Esophagus squamous epithelium (tissue), 5 donors: ENCODE data around the gene S100PBP. TPM values are rescaled to one million over a fixed set of nuclear protein-coding genes. Genes with fewer than 3 reads are reported as not detected.
A peak's percentile ranks its signal among the peaks of the same experiment; 100 is the strongest.

Experiments
- DNase-seq: peaks from one replicate; lab custom pipeline; 2025; lab: John Stamatoyannopoulos, UW
- H3K27ac ChIP-seq, 4 donors: fragments of 200-600 bp; sonication (generic); one replicate each; pipeline ENCODE4 v1.5.1; 2016 to 2019; ENCODE audit warnings: mild to moderate bottlenecking in 1 of 4
- H3K27me3 ChIP-seq, 4 donors: fragments of 200-600 bp; sonication (generic); 1 replicate in 3 of 4; 2 replicates in 1 of 4; pipeline versions ENCODE4 v1.5.1 to v1.6.0; 2017 to 2021; ENCODE audit warnings: antibody characterized with exemption in 1 of 4
- H3K36me3 ChIP-seq, 3 donors: fragments of 200-600 bp; sonication (generic); one replicate each; pipeline ENCODE4 v1.5.1; 2016 to 2019
- H3K4me1 ChIP-seq, 3 donors: fragments of 200-600 bp; sonication (generic); one replicate each; pipeline ENCODE4 v1.5.1; 2017 to 2019
- H3K4me3 ChIP-seq, 4 donors: fragments of 200-600 bp; sonication (generic); 1 replicate in 3 of 4; 2 replicates in 1 of 4; pipeline ENCODE4 v1.5.1; 2016 to 2019; ENCODE audit warnings: mild to moderate bottlenecking in 2 of 4, moderate library complexity in 1 of 4
- H3K9me3 ChIP-seq, 3 donors: fragments of 200-600 bp; sonication (generic); one replicate each; pipeline ENCODE4 v1.5.1; 2016 to 2019
- CTCF ChIP-seq, 6 experiments: fragments of 450-650 bp in 4 of 6; fragments of 200-600 bp in 2 of 6; sonication (generic) in 2 of 6; IDR thresholded peaks; one replicate each; pipeline ENCODE4 v1.5.1; 2016 to 2019; ENCODE audit warnings: antibody characterized with exemption in 6 of 6, mild to moderate bottlenecking in 4 of 6, moderate library complexity in 4 of 6
- POLR2A ChIP-seq, 4 donors: fragments of 450-650 bp; IDR thresholded peaks; one replicate each; pipeline ENCODE4 v1.6.1; 2017; ENCODE audit warnings: antibody characterized with exemption in 4 of 4, mild to moderate bottlenecking in 4 of 4, moderate library complexity in 3 of 4
- WGBS, 2 donors: methylation state at CpG; one replicate each; pipeline ENCODE4 v1.1.5; 2018; 5-methylcytosine and 5-hydroxymethylcytosine counted together
- intact Hi-C: fragments of 100-400 bp; cut with DNase I; formaldehyde crosslinking; loops from one replicate; pipeline ENCODE4 v1.15.0; 2022
- total RNA-seq, 4 donors: library from RNA; depleted of rRNA; stranded (reverse); fragments of >200 nt; gene quantifications; one replicate each; pipeline ENCODE4 v1.1.0, GENCODE V29; 2016
- donor health status: DM: yes; HTN: yes; CAD: no.

The S100PBP gene
- total RNA-seq, 4 donors from 2014 or later: 6.5 to 20.0 (median 11.9) TPM

- DNase-seq: no peak
- H3K27me3 ChIP-seq: no peaks in the 10 kb centered on the region
- 76 to 81% methylated on average over 6 to 11 of the region's 18 CpGs for WGBS, 2 donors
- H3K27ac ChIP-seq: peak overlapping the region in 2 of 4 donors; percentile 9 to 96
- intact Hi-C loops: loop anchor here (5.0 kb wide), 1 partner anchor 59 kb away; no protein-coding TSS in a partner anchor
- H3K9me3 ChIP-seq: no peaks in the 10 kb centered on the region
- TF ChIP-seq POLR2A (IDR thresholded peaks at IDR 0.05) (no peak), CTCF (IDR thresholded peaks at IDR 0.05) (no peak)
- H3K36me3 ChIP-seq: peaks cover 13 to 83% (median 28%) of the 10 kb centered on the region in 3 donors
- peaks cover 25 to 96% (median 55%) of the 10 kb centered on the region in 3 donors for H3K4me1 ChIP-seq
- no peak overlapping the region for H3K4me3 ChIP-seq
Measured at GRCh38 chr1:32770741-32771548, 46.5 kb upstream of the S100PBP start.

GRCh38 chr1:32771561-32772280 lies 45.7 kb upstream of the S100PBP start:
- H3K9me3 ChIP-seq: no peaks in the 10 kb centered on the region
- no peak overlapping the region for H3K4me3 ChIP-seq
- no peak for TF ChIP-seq CTCF (IDR thresholded peaks at IDR 0.05)
- H3K27ac ChIP-seq: peak overlapping the region in 2 of 4 donors; percentile 36 to 96
- intact Hi-C loops: loop anchor here (5.0 kb wide), 1 partner anchor 59 kb away; no protein-coding TSS in a partner anchor
- H3K4me1 ChIP-seq: peaks cover 18 to 90% (median 47%) of the 10 kb centered on the region in 3 donors
- H3K27me3 ChIP-seq: no peaks in the 10 kb centered on the region
- peaks cover 13 to 91% (median 36%) of the 10 kb centered on the region in 3 donors for H3K36me3 ChIP-seq
- 74% methylated on average over 6 of the region's 30 CpGs; no CpG with 5 or more reads in 1 of the 2 donors for WGBS, 2 donors
- DNase-seq: no peak

GRCh38 chr1:32772281-32773017 lies 45.0 kb upstream of the S100PBP start:
- intact Hi-C loops: loop anchor here (5.0 kb wide), 1 partner anchor 60 kb away; no protein-coding TSS in a partner anchor

More at GRCh38 chr1:32772281-32773017, 45.0 kb upstream of the S100PBP start:
- Histone ChIP-seq H3K9me3 (no peaks in the 10 kb centered on the region), H3K27ac (peak overlapping the region; percentile 18 to 46 (median 36)), H3K4me1 (peaks cover 10 to 83% (median 40%) of the 10 kb centered on the region in 3 donors), H3K36me3 (peaks cover 13 to 98% (median 36%) of the 10 kb centered on the region in 3 donors), H3K4me3 (no peak overlapping the region), H3K27me3 (no peaks in the 10 kb centered on the region)
- DNase-seq: no peak
- TF ChIP-seq CTCF (IDR thresholded peaks at IDR 0.05) (no peak), POLR2A (IDR thresholded peaks at IDR 0.05) (no peak)
- 83 to 91% methylated on average over 6 to 7 of the region's 10 CpGs for WGBS, 2 donors
